SU-DHL-6 (cell line): ENCODE data around the gene NME7.

Experiments used
- H2AFZ ChIP-seq: fragments of 200-600 bp; sonication (generic); 2 replicates; pipeline ENCODE4 v1.6.1; 2014; ENCODE audit warnings: low read depth, mild to moderate bottlenecking, moderate library complexity, mixed read lengths, antibody characterized with exemption, low read length; ENCODE audit not compliant: severe bottlenecking
- H3F3A ChIP-seq: fragments of 200-600 bp; shearing (Covaris generic); 2 replicates; pipeline ENCODE4 v1.6.0; 2016; ENCODE audit warnings: antibody characterized with exemption, mild to moderate bottlenecking; ENCODE audit not compliant: insufficient read depth
- H3K27ac ChIP-seq: fragments of 200-600 bp; sonication (generic); 2 replicates; pipeline ENCODE4 v1.5.1; 2016; ENCODE audit warnings: low read depth, mild to moderate bottlenecking, low read length, moderate library complexity, mixed read lengths
- H3K27me3 ChIP-seq: fragments of 200-600 bp; sonication (generic), shearing (Covaris generic); 2 replicates; pipeline ENCODE4 v1.6.0; 2014; ENCODE audit warnings: mild to moderate bottlenecking, low read length
- H3K36me3 ChIP-seq: fragments of 200-600 bp; sonication (generic); 2 replicates; pipeline ENCODE4 v1.6.1; 2014; ENCODE audit warnings: mild to moderate bottlenecking, low read length, mixed read lengths
- H3K4me2 ChIP-seq: fragments of 300-600, 200-600 bp; shearing (Covaris generic), sonication (generic); 2 replicates; pipeline ENCODE4 v1.6.0; 2014; ENCODE audit warnings: low read length, low read depth, mild to moderate bottlenecking; ENCODE audit not compliant: poor library complexity, severe bottlenecking
- H3K4me3 ChIP-seq: fragments of 200-600 bp; sonication (generic); 2 replicates; pipeline ENCODE4 v1.5.1; 2014; ENCODE audit warnings: antibody characterized with exemption, low read length, mild to moderate bottlenecking, mixed read lengths; ENCODE audit not compliant: insufficient read depth, poor library complexity, severe bottlenecking
- H3K79me2 ChIP-seq: fragments of 200-600 bp; sonication (generic); 2 replicates; pipeline ENCODE4 v1.6.1; 2014; ENCODE audit warnings: mild to moderate bottlenecking, low read length, moderate library complexity; ENCODE audit not compliant: insufficient read depth
- H3K9ac ChIP-seq: fragments of 200-600 bp; sonication (generic); 2 replicates; pipeline ENCODE4 v1.7.0; 2014; ENCODE audit warnings: mild to moderate bottlenecking, low read length
- H3K9me2 ChIP-seq: fragments of 200-600 bp; sonication (generic); replicated peaks from 2 replicates; pipeline ENCODE4 v1.6.1; 2014; ENCODE audit warnings: low read length; ENCODE audit not compliant: insufficient read depth
- H3K9me3 ChIP-seq: fragments of 200-600 bp; sonication (generic); 2 replicates; pipeline ENCODE4 v1.6.1; 2014; ENCODE audit warnings: low read length, mixed read lengths; ENCODE audit not compliant: insufficient read depth
- H4K20me1 ChIP-seq: fragments of 200-600 bp; sonication (generic); 2 replicates; pipeline ENCODE4 v1.6.1; 2014; ENCODE audit warnings: low read depth, mild to moderate bottlenecking, antibody characterized with exemption, low read length, moderate library complexity, mixed read lengths
- EZH2phosphoT487 ChIP-seq: fragments of 200-600 bp; sonication (generic), shearing (Covaris generic); conservative IDR thresholded peaks from 2 replicates; pipeline ENCODE4 v1.6.1; 2018; ENCODE audit warnings: mild to moderate bottlenecking, antibody characterized with exemption, low read length, moderate library complexity, mixed read lengths
- TF ChIP-seq, protein P1 (sequence below): fragments of 200-600 bp; sonication (generic); IDR thresholded peaks from one replicate; pipeline ENCODE4 v1.5.1; 2017; ENCODE audit warnings: antibody characterized with exemption, mild to moderate bottlenecking, low read length, moderate library complexity; ENCODE audit not compliant: insufficient read depth, poor library complexity, severe bottlenecking

NME7 gene

GRCh38 chr1:169298441-169298840 is 69.2 kb downstream of the NME7 start:
- no peak overlapping the region for H3K4me3 ChIP-seq
- no peak overlapping the region for H2AFZ ChIP-seq
- H3K9me3 ChIP-seq, result no peaks in the 10 kb centered on the region
- no peaks in the 10 kb centered on the region for H3K27me3 ChIP-seq
- no peak for TF ChIP-seq EZH2phosphoT487
- TF ChIP-seq, protein P1, sequence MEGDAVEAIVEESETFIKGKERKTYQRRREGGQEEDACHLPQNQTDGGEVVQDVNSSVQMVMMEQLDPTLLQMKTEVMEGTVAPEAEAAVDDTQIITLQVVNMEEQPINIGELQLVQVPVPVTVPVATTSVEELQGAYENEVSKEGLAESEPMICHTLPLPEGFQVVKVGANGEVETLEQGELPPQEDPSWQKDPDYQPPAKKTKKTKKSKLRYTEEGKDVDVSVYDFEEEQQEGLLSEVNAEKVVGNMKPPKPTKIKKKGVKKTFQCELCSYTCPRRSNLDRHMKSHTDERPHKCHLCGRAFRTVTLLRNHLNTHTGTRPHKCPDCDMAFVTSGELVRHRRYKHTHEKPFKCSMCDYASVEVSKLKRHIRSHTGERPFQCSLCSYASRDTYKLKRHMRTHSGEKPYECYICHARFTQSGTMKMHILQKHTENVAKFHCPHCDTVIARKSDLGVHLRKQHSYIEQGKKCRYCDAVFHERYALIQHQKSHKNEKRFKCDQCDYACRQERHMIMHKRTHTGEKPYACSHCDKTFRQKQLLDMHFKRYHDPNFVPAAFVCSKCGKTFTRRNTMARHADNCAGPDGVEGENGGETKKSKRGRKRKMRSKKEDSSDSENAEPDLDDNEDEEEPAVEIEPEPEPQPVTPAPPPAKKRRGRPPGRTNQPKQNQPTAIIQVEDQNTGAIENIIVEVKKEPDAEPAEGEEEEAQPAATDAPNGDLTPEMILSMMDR, result no peak
- H3K27ac ChIP-seq, result no peak overlapping the region
- H3K36me3 ChIP-seq, result no peaks in the 10 kb centered on the region
- H3F3A ChIP-seq, result no peaks in the 10 kb centered on the region
- no peaks in the 10 kb centered on the region for H3K9me2 ChIP-seq
- H3K79me2 ChIP-seq, result no peaks in the 10 kb centered on the region
- no peaks in the 10 kb centered on the region for H4K20me1 ChIP-seq
- no peak overlapping the region for H3K4me2 ChIP-seq
- no peak overlapping the region for H3K9ac ChIP-seq

DNA sequence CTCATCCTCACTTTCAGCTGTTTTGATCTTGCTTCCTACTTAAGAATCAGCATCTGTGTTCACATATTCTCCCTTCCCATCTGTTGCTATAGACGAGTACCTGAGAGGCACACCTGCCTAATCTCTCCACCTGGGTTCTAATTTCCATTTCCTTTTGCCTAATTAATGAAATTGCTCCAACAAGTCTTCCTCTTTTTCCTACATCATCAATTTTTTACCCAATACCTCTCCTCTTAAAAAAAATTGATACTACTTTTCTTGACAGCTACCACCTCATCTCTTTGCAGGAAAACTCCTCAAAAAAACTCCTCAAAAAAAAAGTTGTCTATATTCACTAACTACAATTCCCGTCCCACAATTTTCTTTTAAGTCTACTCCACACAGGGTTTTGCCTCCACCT is 71.8 kb downstream of the NME7 start:
- Histone ChIP-seq H3F3A (no peaks in the 10 kb centered on the region), H3K36me3 (no peaks in the 10 kb centered on the region), H3K4me3 (no peak overlapping the region), H3K79me2 (no peaks in the 10 kb centered on the region), H4K20me1 (no peaks in the 10 kb centered on the region), H3K27ac (no peak overlapping the region), H2AFZ (no peak overlapping the region), H3K9ac (no peak overlapping the region), H3K9me2 (no peaks in the 10 kb centered on the region), H3K9me3 (no peaks in the 10 kb centered on the region), H3K4me2 (no peak overlapping the region), H3K27me3 (no peaks in the 10 kb centered on the region)
- TF ChIP-seq EZH2phosphoT487, result no peak
- TF ChIP-seq, protein P1, result no peak

DNA sequence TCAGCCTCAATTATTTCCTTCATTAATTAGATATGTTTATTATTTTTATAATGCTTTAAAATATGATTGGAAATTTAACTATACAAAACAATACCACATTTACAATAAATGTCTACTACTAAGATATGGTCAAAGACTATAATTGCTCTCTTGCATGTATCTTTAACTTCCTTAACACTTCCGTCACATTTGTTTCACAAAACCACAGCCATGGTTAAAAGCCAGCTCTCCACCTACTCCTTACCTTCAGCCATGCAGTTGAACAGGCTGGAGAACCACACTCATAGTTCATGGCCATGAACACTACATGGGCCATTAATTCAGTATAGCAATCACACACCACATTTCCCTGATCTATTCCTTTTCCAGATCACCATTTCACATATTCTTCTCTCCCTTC is 72.2 kb downstream of the NME7 start:
- TF ChIP-seq, protein P1, result no peak
- no peak for TF ChIP-seq EZH2phosphoT487

More for the DNA sequence above, 72.2 kb downstream of the NME7 start:
- Histone ChIP-seq H3K9me2 (no peaks in the 10 kb centered on the region), H3K36me3 (no peaks in the 10 kb centered on the region), H3K9me3 (no peaks in the 10 kb centered on the region), H2AFZ (no peak overlapping the region), H3K27me3 (no peaks in the 10 kb centered on the region), H3F3A (no peaks in the 10 kb centered on the region), H4K20me1 (no peaks in the 10 kb centered on the region), H3K4me3 (no peak overlapping the region), H3K9ac (no peak overlapping the region), H3K27ac (no peak overlapping the region), H3K79me2 (no peaks in the 10 kb centered on the region), H3K4me2 (no peak overlapping the region)
